Loucy (cell line): Measurements from ENCODE around the gene CD1D.

Source experiments
- H2AFZ ChIP-seq: fragments of 200-600 bp; sonication (generic); 2 replicates; pipeline ENCODE4 v1.6.0; 2016; ENCODE audit warnings: antibody characterized with exemption, mild to moderate bottlenecking, low read length, moderate library complexity
- H3F3A ChIP-seq: fragments of 200-600 bp; 2 replicates; pipeline ENCODE4 v1.6.0; 2016; ENCODE audit warnings: antibody characterized with exemption, low read depth, mild to moderate bottlenecking
- H3K27me3 ChIP-seq: fragments of 200-600 bp; sonication (generic); 2 replicates; pipeline ENCODE4 v1.6.1; 2014; ENCODE audit warnings: low read length, mild to moderate bottlenecking; ENCODE audit not compliant: insufficient read depth, poor library complexity, severe bottlenecking
- H3K36me3 ChIP-seq: fragments of 200-600 bp; sonication (generic); 2 replicates; pipeline ENCODE4 v1.6.1; 2016; ENCODE audit warnings: low read length; ENCODE audit not compliant: insufficient read depth
- H3K4me1 ChIP-seq: fragments of 200-600 bp; sonication (generic); 2 replicates; pipeline ENCODE4 v1.5.1; 2014; ENCODE audit warnings: low read length, mild to moderate bottlenecking; ENCODE audit not compliant: insufficient read depth, poor library complexity, severe bottlenecking
- H3K4me2 ChIP-seq: fragments of 200-600 bp; sonication (generic); 2 replicates; pipeline ENCODE4 v1.6.0; 2014; ENCODE audit warnings: antibody characterized with exemption, low read length, low read depth, mild to moderate bottlenecking; ENCODE audit not compliant: poor library complexity, severe bottlenecking
- H3K4me3 ChIP-seq: fragments of 200-600 bp; sonication (generic); 2 replicates; pipeline ENCODE4 v1.5.1; 2014; ENCODE audit warnings: low read length, mild to moderate bottlenecking, mixed read lengths; ENCODE audit not compliant: poor library complexity, severe bottlenecking
- H3K79me2 ChIP-seq: fragments of 200-600 bp; sonication (generic); 2 replicates; pipeline ENCODE4 v1.6.1; 2014; ENCODE audit warnings: low read length; ENCODE audit not compliant: insufficient read depth
- H3K9ac ChIP-seq: fragments of 200-600 bp; sonication (generic); 2 replicates; pipeline ENCODE4 v1.6.0; 2014; ENCODE audit warnings: mild to moderate bottlenecking, low read depth, low read length, moderate library complexity; ENCODE audit not compliant: poor library complexity, severe bottlenecking
- H3K9me2 ChIP-seq: fragments of 200-600 bp; sonication (generic); replicated peaks from 2 replicates; pipeline ENCODE4 v1.6.1; 2016; ENCODE audit warnings: low read depth, low read length, mixed read lengths
- H3K9me3 ChIP-seq: fragments of 200-600 bp; sonication (generic); 2 replicates; pipeline ENCODE4 v1.6.1; 2014; ENCODE audit warnings: mild to moderate bottlenecking, antibody characterized with exemption, low read length, low read depth; ENCODE audit not compliant: insufficient read depth
- H4K20me1 ChIP-seq: fragments of 200-600 bp; sonication (generic); 2 replicates; pipeline ENCODE4 v1.6.0; 2014; ENCODE audit warnings: antibody characterized with exemption, low read length, mild to moderate bottlenecking; ENCODE audit not compliant: insufficient read depth, poor library complexity, severe bottlenecking
- CTCF ChIP-seq: fragments of 200-600 bp; sonication (generic); conservative IDR thresholded peaks from 2 replicates; pipeline ENCODE4 v1.5.1; 2014; ENCODE audit warnings: mild to moderate bottlenecking, antibody characterized with exemption, low read length
- EZH2phosphoT487 ChIP-seq: fragments of 200-600 bp; IDR thresholded peaks from 2 replicates; pipeline ENCODE4 v1.6.1; 2018; ENCODE audit warnings: antibody characterized with exemption, mild to moderate bottlenecking, moderate library complexity, borderline replicate concordance

The CD1D gene

GRCh38 chr1:158149577-158150269 lies 31.0 kb upstream of the CD1D start:
- Histone ChIP-seq H3F3A (no peaks in the 10 kb centered on the region), H3K9me3 (no peaks in the 10 kb centered on the region), H3K79me2 (no peaks in the 10 kb centered on the region), H3K4me2 (peak overlapping the region; percentile 35), H3K36me3 (no peaks in the 10 kb centered on the region), H3K4me3 (peak overlapping the region; percentile 55), H3K4me1 (no peaks in the 10 kb centered on the region), H3K27me3 (no peaks in the 10 kb centered on the region), H4K20me1 (no peaks in the 10 kb centered on the region), H3K9ac (no peak overlapping the region), H3K9me2 (no peaks in the 10 kb centered on the region), H2AFZ (peak overlapping the region; percentile 61)
- no peak for TF ChIP-seq EZH2phosphoT487
- TF ChIP-seq CTCF: no peak

- Histone ChIP-seq H2AFZ (peak overlapping the region; percentile 61), H3K4me2 (no peak overlapping the region), H3K4me1 (no peaks in the 10 kb centered on the region), H3K79me2 (no peaks in the 10 kb centered on the region), H3K36me3 (no peaks in the 10 kb centered on the region), H3F3A (no peaks in the 10 kb centered on the region), H3K4me3 (peak overlapping the region; percentile 55), H3K27me3 (no peaks in the 10 kb centered on the region), H4K20me1 (no peaks in the 10 kb centered on the region), H3K9ac (no peak overlapping the region), H3K9me3 (no peaks in the 10 kb centered on the region), H3K9me2 (no peaks in the 10 kb centered on the region)
- TF ChIP-seq EZH2phosphoT487: no peak
- TF ChIP-seq CTCF: no peak
Measured at GRCh38 chr1:158150523-158150922, 30.2 kb upstream of the CD1D start.

GRCh38 chr1:158153179-158153578 lies 27.5 kb upstream of the CD1D start:
- no peak overlapping the region for H3K4me2 ChIP-seq
- no peaks in the 10 kb centered on the region for H4K20me1 ChIP-seq
- no peaks in the 10 kb centered on the region for H3K36me3 ChIP-seq
- no peak overlapping the region for H2AFZ ChIP-seq
- no peaks in the 10 kb centered on the region for H3K4me1 ChIP-seq
- no peak overlapping the region for H3K9ac ChIP-seq
- H3K4me3 ChIP-seq: no peak overlapping the region
- H3K27me3 ChIP-seq: no peaks in the 10 kb centered on the region
- no peaks in the 10 kb centered on the region for H3F3A ChIP-seq
- no peaks in the 10 kb centered on the region for H3K9me3 ChIP-seq
- no peaks in the 10 kb centered on the region for H3K79me2 ChIP-seq
- TF ChIP-seq CTCF: no peak
- no peak for TF ChIP-seq EZH2phosphoT487
- H3K9me2 ChIP-seq: no peaks in the 10 kb centered on the region
